ENCODE results near the gene ITSN1. TPM values are rescaled to one million over a fixed set of nuclear protein-coding genes. Genes with fewer than 3 reads are reported as not detected.

Gene ITSN1
- total and polyA plus RNA-seq, 2 experiments from 2014 or later, result 77.9 to 95.7 TPM

DNA sequence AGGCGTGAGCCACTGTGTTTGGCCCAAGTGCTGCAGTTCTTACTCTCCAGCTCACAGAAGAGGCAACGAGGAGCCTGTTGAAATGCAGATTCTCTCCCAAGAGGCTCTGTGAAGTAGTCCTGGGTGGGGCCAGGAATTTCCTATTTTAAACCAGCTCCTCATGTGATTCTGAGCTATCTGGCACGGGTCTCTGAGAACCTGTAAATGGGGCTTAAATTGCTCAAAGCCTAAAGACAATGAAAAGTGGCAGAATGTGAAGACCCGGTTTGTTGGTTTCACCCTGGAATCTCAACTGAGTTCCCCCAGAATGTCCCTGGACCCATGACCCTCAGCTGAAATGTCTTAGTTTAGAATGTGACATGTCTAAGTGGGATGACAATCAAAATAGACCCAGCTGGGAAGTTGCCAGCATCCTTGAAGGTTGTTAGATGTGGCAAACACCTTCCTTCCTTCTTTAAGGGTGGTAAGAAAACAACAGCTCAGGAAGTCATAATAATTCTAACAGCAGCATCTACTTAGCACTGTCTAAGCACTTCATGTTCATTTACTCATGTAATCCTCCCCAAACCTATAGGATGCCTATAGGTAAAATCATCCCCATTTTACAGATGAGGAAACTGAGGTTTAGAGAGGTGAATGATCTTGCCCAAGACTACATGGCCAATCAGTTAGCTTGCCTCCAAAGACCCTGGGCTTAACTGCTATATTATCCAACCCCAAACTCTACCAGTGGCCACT is 294.2 kb downstream of the ITSN1 start:
- H3K4me2 ChIP-seq, result no peak overlapping the region
- peaks cover 18% of the 10 kb centered on the region for H3K4me1 ChIP-seq (ENCODE audit: insufficient read depth)
- no peaks in the 10 kb centered on the region for H3F3A ChIP-seq (replicated peaks; ENCODE audit: low read depth)
- TF ChIP-seq CTCF (conservative IDR thresholded peaks at IDR 0.05; ENCODE audit: low read depth in 2 of 2) (no peak), ZNF114 (CRISPR knock-in tag; IDR thresholded peaks at IDR 0.05) (no peak), POLR2AphosphoS5 (IDR thresholded peaks at IDR 0.05; ENCODE audit: low read depth) (no peak), EZH2phosphoT487 (IDR thresholded peaks at IDR 0.05; ENCODE audit: unreplicated experiment) (no peak), JUNB (IDR thresholded peaks at IDR 0.05; ENCODE audit: unreplicated experiment) (no peak), ZNF462 (CRISPR knock-in tag; IDR thresholded peaks at IDR 0.05) (no peak), STAT1 (IDR thresholded peaks at IDR 0.05; ENCODE audit: unreplicated experiment) (no peak), NANOG (IDR thresholded peaks at IDR 0.05; ENCODE audit: borderline replicate concordance) (no peak), EZH2 (IDR thresholded peaks at IDR 0.05; ENCODE audit: low read depth, unreplicated experiment) (no peak), ZNF331 (CRISPR knock-in tag; IDR thresholded peaks at IDR 0.05; ENCODE audit: low read depth) (no peak)
- TF ChIP-seq, protein P1, sequence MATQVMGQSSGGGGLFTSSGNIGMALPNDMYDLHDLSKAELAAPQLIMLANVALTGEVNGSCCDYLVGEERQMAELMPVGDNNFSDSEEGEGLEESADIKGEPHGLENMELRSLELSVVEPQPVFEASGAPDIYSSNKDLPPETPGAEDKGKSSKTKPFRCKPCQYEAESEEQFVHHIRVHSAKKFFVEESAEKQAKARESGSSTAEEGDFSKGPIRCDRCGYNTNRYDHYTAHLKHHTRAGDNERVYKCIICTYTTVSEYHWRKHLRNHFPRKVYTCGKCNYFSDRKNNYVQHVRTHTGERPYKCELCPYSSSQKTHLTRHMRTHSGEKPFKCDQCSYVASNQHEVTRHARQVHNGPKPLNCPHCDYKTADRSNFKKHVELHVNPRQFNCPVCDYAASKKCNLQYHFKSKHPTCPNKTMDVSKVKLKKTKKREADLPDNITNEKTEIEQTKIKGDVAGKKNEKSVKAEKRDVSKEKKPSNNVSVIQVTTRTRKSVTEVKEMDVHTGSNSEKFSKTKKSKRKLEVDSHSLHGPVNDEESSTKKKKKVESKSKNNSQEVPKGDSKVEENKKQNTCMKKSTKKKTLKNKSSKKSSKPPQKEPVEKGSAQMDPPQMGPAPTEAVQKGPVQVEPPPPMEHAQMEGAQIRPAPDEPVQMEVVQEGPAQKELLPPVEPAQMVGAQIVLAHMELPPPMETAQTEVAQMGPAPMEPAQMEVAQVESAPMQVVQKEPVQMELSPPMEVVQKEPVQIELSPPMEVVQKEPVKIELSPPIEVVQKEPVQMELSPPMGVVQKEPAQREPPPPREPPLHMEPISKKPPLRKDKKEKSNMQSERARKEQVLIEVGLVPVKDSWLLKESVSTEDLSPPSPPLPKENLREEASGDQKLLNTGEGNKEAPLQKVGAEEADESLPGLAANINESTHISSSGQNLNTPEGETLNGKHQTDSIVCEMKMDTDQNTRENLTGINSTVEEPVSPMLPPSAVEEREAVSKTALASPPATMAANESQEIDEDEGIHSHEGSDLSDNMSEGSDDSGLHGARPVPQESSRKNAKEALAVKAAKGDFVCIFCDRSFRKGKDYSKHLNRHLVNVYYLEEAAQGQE (IDR thresholded peaks at IDR 0.05; ENCODE audit: unreplicated experiment), result no peak
- peaks cover 9% of the 10 kb centered on the region for H3K9me3 Mint-ChIP-seq
- H3K27ac ChIP-seq (ENCODE audit: low read depth), result no peak overlapping the region
- no peak overlapping the region for H2AFZ ChIP-seq
- ATAC-seq (peak; percentile 46), DNase-seq (ENCODE audit: low spot score) (peak; percentile 25)
- H3K79me2 ChIP-seq (replicated peaks; ENCODE audit: insufficient read depth), result peaks cover 32% of the 10 kb centered on the region
- no peak overlapping the region for H3K4me3 ChIP-seq
- H3K9me2 ChIP-seq (ENCODE audit: insufficient read depth), result peaks cover 3% of the 10 kb centered on the region; the same call in 1 of the 2 replicates
- H3K4me1 Mint-ChIP-seq, result peaks cover 17% of the 10 kb centered on the region
- no peak overlapping the region for H3K27ac Mint-ChIP-seq
- H3K4me3 Mint-ChIP-seq, result no peak overlapping the region
- H3K27me3 Mint-ChIP-seq (ENCODE audit: insufficient read depth, low read depth, poor library complexity), result peaks cover 3% of the 10 kb centered on the region
- H3K27me3 ChIP-seq (ENCODE audit: insufficient read depth), result no peaks in the 10 kb centered on the region
- H4K20me1 ChIP-seq (replicated peaks; ENCODE audit: insufficient read depth), result no peaks in the 10 kb centered on the region
- H3K36me3 Mint-ChIP-seq (ENCODE audit: low read depth), result peaks cover 12% of the 10 kb centered on the region
- H3K36me3 ChIP-seq (ENCODE audit: insufficient read depth), result no peaks in the 10 kb centered on the region
